ENCODE measurements around the gene ANKS1A.

The ANKS1A gene

DNA sequence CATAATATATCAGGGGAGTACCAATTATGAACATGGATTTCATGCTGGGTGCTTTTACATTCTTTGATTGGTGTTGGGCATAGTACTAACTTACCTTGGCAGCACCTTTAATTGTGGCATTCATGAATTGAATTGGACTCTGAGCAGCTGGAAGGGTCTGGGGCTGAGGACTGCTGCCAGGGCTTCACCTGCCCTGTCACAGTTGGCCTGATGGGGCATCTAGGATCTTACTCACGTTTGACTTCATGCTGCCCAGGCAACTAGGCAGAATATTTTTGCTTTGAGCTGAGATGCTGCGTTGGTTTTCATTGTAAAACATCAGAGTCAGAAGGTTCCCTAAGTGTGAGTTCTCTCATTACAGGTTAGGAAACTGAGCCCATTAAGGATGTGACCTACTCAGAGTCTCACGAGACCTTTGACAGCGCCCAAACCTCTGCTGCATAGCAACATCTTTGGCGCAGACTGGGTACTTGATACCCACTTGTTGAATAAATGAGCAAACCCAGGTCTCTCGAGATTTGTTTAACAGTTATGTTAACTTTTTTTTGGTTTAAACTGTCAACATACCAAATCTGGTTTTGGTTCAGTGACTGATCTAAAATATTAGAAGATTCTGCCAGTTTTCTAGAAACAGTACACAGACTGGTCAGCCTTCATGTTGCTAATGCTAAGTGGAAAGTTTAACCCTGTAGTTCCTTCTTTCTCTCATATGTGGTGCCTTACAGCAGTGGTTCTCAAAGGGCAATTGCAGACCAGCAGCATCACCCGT is 147.2 kb downstream of the ANKS1A start:
- no peak for DNase-seq (ENCODE audit: low read depth)
- TF ChIP-seq, protein P1, sequence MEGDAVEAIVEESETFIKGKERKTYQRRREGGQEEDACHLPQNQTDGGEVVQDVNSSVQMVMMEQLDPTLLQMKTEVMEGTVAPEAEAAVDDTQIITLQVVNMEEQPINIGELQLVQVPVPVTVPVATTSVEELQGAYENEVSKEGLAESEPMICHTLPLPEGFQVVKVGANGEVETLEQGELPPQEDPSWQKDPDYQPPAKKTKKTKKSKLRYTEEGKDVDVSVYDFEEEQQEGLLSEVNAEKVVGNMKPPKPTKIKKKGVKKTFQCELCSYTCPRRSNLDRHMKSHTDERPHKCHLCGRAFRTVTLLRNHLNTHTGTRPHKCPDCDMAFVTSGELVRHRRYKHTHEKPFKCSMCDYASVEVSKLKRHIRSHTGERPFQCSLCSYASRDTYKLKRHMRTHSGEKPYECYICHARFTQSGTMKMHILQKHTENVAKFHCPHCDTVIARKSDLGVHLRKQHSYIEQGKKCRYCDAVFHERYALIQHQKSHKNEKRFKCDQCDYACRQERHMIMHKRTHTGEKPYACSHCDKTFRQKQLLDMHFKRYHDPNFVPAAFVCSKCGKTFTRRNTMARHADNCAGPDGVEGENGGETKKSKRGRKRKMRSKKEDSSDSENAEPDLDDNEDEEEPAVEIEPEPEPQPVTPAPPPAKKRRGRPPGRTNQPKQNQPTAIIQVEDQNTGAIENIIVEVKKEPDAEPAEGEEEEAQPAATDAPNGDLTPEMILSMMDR (IDR thresholded peaks at IDR 0.05; ENCODE audit: insufficient read depth, low read depth, low read length, missing control alignments), result no peak
- no peak overlapping the region for H3K4me3 ChIP-seq (ENCODE audit: low read depth, low read length)

DNA sequence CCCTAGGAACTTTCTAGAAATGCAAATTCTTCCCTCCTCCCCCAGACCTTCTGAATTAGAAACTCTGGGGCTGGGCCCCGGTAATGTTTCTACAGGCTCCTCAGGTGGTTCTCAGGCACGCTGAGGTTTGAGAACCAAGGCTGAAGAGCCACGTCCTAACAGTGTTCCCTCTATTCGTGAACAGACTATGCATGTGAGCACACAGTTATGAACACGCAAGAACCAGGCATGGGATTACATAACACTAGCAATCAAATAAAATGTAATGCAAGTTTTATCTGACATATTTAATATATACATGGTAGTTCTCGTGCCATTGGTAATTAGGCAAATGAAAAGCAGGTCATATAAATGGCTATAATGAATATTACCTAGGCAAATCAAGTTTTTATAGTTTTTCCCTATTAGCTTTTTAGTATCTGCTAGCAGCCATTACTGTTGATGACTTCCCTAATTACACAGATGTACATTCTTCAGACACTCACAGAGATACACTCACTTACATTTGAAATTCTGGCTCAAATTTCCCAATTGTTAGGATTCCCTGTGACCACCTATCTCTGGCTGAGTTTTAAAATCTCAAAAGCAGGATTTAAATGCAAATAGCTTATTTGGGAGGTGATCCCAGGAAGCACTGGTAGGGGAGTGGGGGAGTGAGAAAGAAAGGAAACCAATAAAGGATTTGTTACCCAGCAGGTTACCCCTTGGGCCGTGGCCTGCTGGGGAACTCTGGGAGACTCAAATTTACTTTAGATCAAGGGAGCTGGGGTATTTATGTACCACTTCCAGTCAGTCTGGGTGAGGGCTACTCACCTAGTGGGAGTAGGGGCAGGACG is 148.0 kb downstream of the ANKS1A start:
- TF ChIP-seq, protein P1 (IDR thresholded peaks at IDR 0.05; ENCODE audit: insufficient read depth, low read depth, low read length, missing control alignments), result no peak
- no peak overlapping the region for H3K4me3 ChIP-seq (ENCODE audit: low read depth, low read length)
- no peak for DNase-seq (ENCODE audit: low read depth)

DNA sequence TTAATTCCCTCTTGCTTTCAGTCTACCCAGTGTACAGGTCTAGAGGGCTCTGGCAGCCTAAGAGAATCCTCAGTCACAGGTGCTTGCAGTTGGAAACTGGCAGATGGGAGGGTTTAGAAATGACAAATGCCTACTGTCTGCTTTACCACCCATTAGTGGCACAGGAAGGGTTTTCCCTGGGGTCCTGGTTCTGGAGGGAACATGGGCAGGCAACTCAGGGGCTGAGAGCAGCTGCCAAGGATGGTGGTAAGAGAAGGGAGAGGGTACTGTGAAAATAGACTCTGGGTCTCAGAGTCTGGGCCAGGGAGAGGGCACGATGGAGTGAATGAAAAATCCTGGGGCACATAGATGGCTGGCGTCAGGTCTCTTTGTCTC is 148.6 kb downstream of the ANKS1A start:
- H3K4me3 ChIP-seq (ENCODE audit: low read depth, low read length), result no peak overlapping the region
- no peak for DNase-seq (ENCODE audit: low read depth)
- TF ChIP-seq, protein P1 (IDR thresholded peaks at IDR 0.05; ENCODE audit: insufficient read depth, low read depth, low read length, missing control alignments), result no peak

DNA sequence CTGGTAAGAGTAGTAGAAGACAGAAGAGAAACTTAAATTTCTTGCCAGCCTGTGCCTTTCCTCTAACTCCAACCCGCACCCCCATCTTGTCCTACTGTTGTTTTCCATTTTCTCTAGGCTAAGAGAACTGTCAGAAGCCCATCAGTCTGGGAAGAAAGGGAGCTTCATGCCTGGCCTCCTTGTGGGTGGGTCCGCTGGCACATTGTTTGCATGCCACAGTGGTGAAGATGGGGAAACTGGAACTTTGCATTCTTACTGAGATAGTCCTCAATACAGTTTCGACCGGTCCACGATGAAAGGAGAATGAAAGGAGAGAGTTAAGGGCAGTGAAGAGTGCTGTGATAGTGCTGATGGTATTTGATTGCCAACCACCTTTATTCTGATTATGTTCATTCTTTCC is 149.0 kb downstream of the ANKS1A start:
- DNase-seq (ENCODE audit: low read depth), result no peak
- TF ChIP-seq, protein P1 (IDR thresholded peaks at IDR 0.05; ENCODE audit: insufficient read depth, low read depth, low read length, missing control alignments), result no peak
- H3K4me3 ChIP-seq (ENCODE audit: low read depth, low read length), result no peak overlapping the region

DNA sequence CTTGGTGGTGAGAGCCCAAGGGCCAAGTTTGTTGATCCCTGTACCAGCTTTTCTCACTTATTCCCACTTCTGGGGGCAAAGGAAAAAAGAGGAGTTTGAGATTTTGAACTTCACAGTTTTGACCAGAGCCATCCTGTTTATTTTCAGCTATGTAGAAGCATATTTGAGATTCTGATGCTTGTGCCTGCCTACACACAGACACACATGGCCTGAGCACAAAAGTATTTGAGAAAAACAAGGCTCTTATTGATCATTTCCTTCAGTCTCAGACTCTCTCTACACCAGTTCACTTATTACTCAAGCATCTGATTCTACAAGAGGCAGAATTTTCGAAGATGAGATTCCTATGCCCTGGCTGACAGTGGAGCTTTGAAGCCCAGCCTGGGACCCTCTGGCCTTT is 151.3 kb downstream of the ANKS1A start:
- DNase-seq (ENCODE audit: low read depth), result no peak
- H3K4me3 ChIP-seq (ENCODE audit: low read depth, low read length), result no peak overlapping the region
- TF ChIP-seq, protein P1 (IDR thresholded peaks at IDR 0.05; ENCODE audit: insufficient read depth, low read depth, low read length, missing control alignments), result no peak

DNA sequence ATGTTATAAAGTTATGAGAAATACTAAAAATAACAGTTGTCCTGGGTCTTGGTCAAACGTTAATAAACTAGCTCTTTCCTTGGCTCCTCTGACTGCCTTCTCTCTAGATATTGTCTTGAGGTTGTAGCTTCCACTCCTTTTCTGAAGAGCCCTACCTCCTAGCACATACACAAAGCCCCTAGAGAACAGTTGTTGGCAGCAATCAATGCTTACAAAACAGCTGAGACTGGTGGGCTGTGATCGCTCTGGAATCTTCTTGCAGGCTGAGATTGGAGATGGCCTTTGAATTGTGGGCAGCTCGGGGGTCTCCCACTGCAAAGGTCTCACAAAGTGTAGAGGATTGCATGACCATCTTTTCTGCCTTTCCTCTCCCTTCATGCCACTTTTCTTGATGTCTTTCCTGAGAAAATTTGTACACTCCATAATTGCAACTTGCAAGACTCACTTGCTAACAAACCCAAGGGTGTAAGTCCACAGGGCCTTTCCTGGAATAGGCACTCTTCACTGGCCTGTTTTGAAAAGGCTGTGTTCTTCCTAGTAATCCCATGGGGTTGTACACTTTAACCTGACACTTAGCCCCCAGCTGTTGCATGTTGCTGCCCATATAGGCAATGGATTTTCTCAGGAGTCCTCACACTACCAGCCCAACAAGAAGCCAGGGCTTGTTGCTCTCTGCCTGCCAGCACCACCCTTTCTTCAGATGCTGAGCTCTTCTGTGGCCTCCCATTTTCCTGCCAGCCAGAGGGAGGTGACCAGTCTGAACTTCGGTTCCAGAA is 152.2 kb downstream of the ANKS1A start:
- no peak for DNase-seq (ENCODE audit: low read depth)
- TF ChIP-seq, protein P1 (IDR thresholded peaks at IDR 0.05; ENCODE audit: insufficient read depth, low read depth, low read length, missing control alignments), result no peak

More for the DNA sequence above, 152.2 kb downstream of the ANKS1A start:
- no peak overlapping the region for H3K4me3 ChIP-seq (ENCODE audit: low read depth, low read length)
